Sigmoid colon (tissue), 3 donors: Measurements from ENCODE around the gene FOXP1.

Source experiments
- CTCF ChIP-seq, 4 experiments: fragments of 450-650 bp in 3 of 4; fragments of 200-600 bp in 1 of 4; IDR thresholded peaks; one replicate each; pipeline ENCODE4 v1.5.1; 2016 to 2019; ENCODE audit warnings: antibody characterized with exemption in 4 of 4, mild to moderate bottlenecking in 3 of 4, moderate library complexity in 2 of 4
- POLR2A ChIP-seq, 2 donors: fragments of 450-650 bp; IDR thresholded peaks; one replicate each; pipeline ENCODE4 v1.6.1; 2016; ENCODE audit warnings: antibody characterized with exemption in 2 of 2, mild to moderate bottlenecking in 2 of 2, moderate library complexity in 2 of 2

GRCh38 chr3:71491154-71491752, 92.3 kb downstream of the FOXP1 start:
- no peak for TF ChIP-seq CTCF (IDR thresholded peaks at IDR 0.05)
- TF ChIP-seq POLR2A (IDR thresholded peaks at IDR 0.05), result no peak
